Activated CD8-positive, alpha-beta memory T cell treated with anti-CD3 and anti-CD28 coated beads for 1 hour (primary cell): Measurements from ENCODE around the gene HMG20A.

Experiments
- DNase-seq, 2 donors: peaks; one replicate each; pipeline ENCODE4 v3.0.0-alpha.2; 2020; ENCODE audit warnings: low read depth in 1 of 2; ENCODE audit errors: extremely low read depth in 1 of 2

The HMG20A gene

GRCh38 chr15:77532846-77533245 is 112.2 kb downstream of the HMG20A start:
- no peak for DNase-seq

GRCh38 chr15:77533578-77534430 is 113.1 kb downstream of the HMG20A start:
- DNase-seq: no peak
